Panc1 (cell line): ENCODE measurements around the gene LMAN2. TPM values are rescaled to one million over a fixed set of nuclear protein-coding genes. Genes with fewer than 3 reads are reported as not detected.

ENCODE experiments used
- ATAC-seq: fragments of 200-7000 bp; cut with Tn5 transposase; 2 replicates; pipeline ENCODE4 v1.9.1; 2020; ENCODE audit warnings: mild to moderate bottlenecking, moderate library complexity
- BruUV-seq: library from RNA; stranded (reverse); fragments of 400-500 nt; replicated peaks from 2 replicates; lab custom pipeline; 2021; lab: Mats Ljungman, UMichigan
- CTCF ChIA-PET: fragments of 300-600 bp; sonication (Branson Sonifier 250); formaldehyde crosslinking; loops from one replicate; lab custom pipeline; 2022; ENCODE audit warnings: antibody characterized with exemption; lab: Charles Lee
- POLR2A ChIA-PET: fragments of 300-600 bp; sonication (Branson Sonifier 250); formaldehyde crosslinking; loops from one replicate; lab custom pipeline; 2022; ENCODE audit warnings: antibody characterized with exemption; lab: Charles Lee
- DNase-seq: peaks from one replicate; pipeline ENCODE4 v3.0.0-alpha.2; 2010; ENCODE audit warnings: low read depth, low spot score
- H3K27ac ChIP-seq: 2 replicates; pipeline ENCODE4 v1.5.1; 2011; ENCODE audit warnings: mild to moderate bottlenecking, low read length, inconsistent platforms
- H3K27me3 ChIP-seq: fragments of 200-500 bp; sonication (Bioruptor generic); 2 replicates; pipeline ENCODE4 v1.6.0; 2014; ENCODE audit warnings: low read length, inconsistent platforms; ENCODE audit not compliant: control insufficient read depth, insufficient read depth
- H3K36me3 ChIP-seq: fragments of 200-500 bp; sonication (Bioruptor generic); 2 replicates; pipeline ENCODE4 v1.5.1; 2014; ENCODE audit warnings: inconsistent platforms, mild to moderate bottlenecking, low read length, moderate library complexity; ENCODE audit not compliant: control insufficient read depth, insufficient read depth
- H3K4me1 ChIP-seq: 2 replicates; pipeline ENCODE4 v1.5.1; 2011; ENCODE audit warnings: inconsistent platforms, mild to moderate bottlenecking, low read length, moderate library complexity; ENCODE audit not compliant: control insufficient read depth, insufficient read depth
- H3K4me3 ChIP-seq, 2 experiments: 2 replicates each; pipeline ENCODE4 v1.5.1; 2011 to 2012; ENCODE audit warnings: low read depth in 2 of 2, low read length in 2 of 2, mild to moderate bottlenecking in 2 of 2, inconsistent platforms in 1 of 2, moderate library complexity in 1 of 2
- H3K9me3 ChIP-seq: fragments of 200-500 bp; sonication (Bioruptor generic); 2 replicates; pipeline ENCODE4 v1.5.1; 2014; ENCODE audit warnings: low read depth, mild to moderate bottlenecking, inconsistent platforms, low read length, moderate library complexity; ENCODE audit not compliant: control insufficient read depth, insufficient read depth
- POLR2AphosphoS5 ChIP-seq: IDR thresholded peaks from 2 replicates; pipeline ENCODE4 v1.6.1; 2012; ENCODE audit warnings: mild to moderate bottlenecking, low read depth, low read length, moderate library complexity
- SIN3A ChIP-seq: IDR thresholded peaks from 2 replicates; pipeline ENCODE4 v1.6.1; 2012; ENCODE audit warnings: low read depth, mild to moderate bottlenecking, low read length, moderate library complexity, borderline replicate concordance; ENCODE audit not compliant: insufficient read depth
- TCF7L2 ChIP-seq: IDR thresholded peaks from 2 replicates; pipeline ENCODE4 v1.6.1; 2011; ENCODE audit warnings: mild to moderate bottlenecking, low read depth, low read length, inconsistent platforms
- in situ Hi-C: cut with HindIII; loops from 2 replicates; pipeline ENCODE4 v1.10.0; 2016; ENCODE audit warnings: low sequenced_read_pairs, low pct_unique_long_range_greater_than_20kb
- intact Hi-C: fragments of 100-400 bp; cut with micrococcal nuclease; formaldehyde crosslinking; loops from one replicate; pipeline ENCODE4 v1.10.0; 2022; ENCODE audit not compliant: unreplicated experiment
- total RNA-seq: library from RNA; stranded (reverse); gene quantifications from one replicate; pipeline ENCODE4 v1.2.1, GENCODE V29; 2021; ENCODE audit not compliant: unreplicated experiment
- TF ChIP-seq, protein P1 (sequence below): fragments of 450-650 bp; IDR thresholded peaks from 2 replicates; pipeline ENCODE4 v1.5.1; 2017; ENCODE audit warnings: mild to moderate bottlenecking
- TF ChIP-seq, protein P2 (sequence below), 2 experiments: IDR thresholded peaks; 2 replicates each; pipeline ENCODE4 v1.6.1; 2011 to 2012; ENCODE audit warnings: low read depth in 2 of 2, control low read depth in 1 of 2, low read length in 1 of 2, mild to moderate bottlenecking in 1 of 2, moderate library complexity in 1 of 2; ENCODE audit not compliant: insufficient read depth in 1 of 2

LMAN2 gene
- total RNA-seq, 1 experiment from 2014 or later = 140 TPM

GRCh38 chr5:177314376-177315342 lies 36.8 kb downstream of the LMAN2 start:
- Histone ChIP-seq H3K4me3 (no peak overlapping the region), H3K9me3 (no peaks in the 10 kb centered on the region), H3K27ac (no peak overlapping the region), H3K27me3 (no peaks in the 10 kb centered on the region), H3K4me1 (peaks cover 11% of the 10 kb centered on the region), H3K36me3 (no peaks in the 10 kb centered on the region; the same call in 1 of the 2 replicates)
- intact Hi-C loops = loop anchor here (10.0 kb wide), 1 partner anchor 140 kb away; no protein-coding TSS in a partner anchor
- CTCF ChIA-PET = interaction anchor here (0.6 kb wide), 1 partner anchor 12 kb away, joined by 4 read pairs; no protein-coding TSS in a partner anchor
- no TSS peak for BruUV-seq
- in situ Hi-C loops = no loop called here
- DNase-seq = no peak
- POLR2A ChIA-PET = no interaction called here
- no peak for TF ChIP-seq SIN3A
- no peak for TF ChIP-seq TCF7L2
- TF ChIP-seq, protein P1, sequence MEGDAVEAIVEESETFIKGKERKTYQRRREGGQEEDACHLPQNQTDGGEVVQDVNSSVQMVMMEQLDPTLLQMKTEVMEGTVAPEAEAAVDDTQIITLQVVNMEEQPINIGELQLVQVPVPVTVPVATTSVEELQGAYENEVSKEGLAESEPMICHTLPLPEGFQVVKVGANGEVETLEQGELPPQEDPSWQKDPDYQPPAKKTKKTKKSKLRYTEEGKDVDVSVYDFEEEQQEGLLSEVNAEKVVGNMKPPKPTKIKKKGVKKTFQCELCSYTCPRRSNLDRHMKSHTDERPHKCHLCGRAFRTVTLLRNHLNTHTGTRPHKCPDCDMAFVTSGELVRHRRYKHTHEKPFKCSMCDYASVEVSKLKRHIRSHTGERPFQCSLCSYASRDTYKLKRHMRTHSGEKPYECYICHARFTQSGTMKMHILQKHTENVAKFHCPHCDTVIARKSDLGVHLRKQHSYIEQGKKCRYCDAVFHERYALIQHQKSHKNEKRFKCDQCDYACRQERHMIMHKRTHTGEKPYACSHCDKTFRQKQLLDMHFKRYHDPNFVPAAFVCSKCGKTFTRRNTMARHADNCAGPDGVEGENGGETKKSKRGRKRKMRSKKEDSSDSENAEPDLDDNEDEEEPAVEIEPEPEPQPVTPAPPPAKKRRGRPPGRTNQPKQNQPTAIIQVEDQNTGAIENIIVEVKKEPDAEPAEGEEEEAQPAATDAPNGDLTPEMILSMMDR = no peak
- no peak for ATAC-seq

GRCh38 chr5:177313561-177314259 lies 37.8 kb downstream of the LMAN2 start:
- Histone ChIP-seq H3K36me3 (no peaks in the 10 kb centered on the region; the same call in 1 of the 2 replicates), H3K27me3 (no peaks in the 10 kb centered on the region), H3K27ac (no peak overlapping the region), H3K9me3 (no peaks in the 10 kb centered on the region), H3K4me1 (peaks cover 12% of the 10 kb centered on the region), H3K4me3 (no peak overlapping the region)
- no peak for ATAC-seq
- no peak for DNase-seq
- ChIA-PET POLR2A (no interaction called here), CTCF (interaction anchor here (0.6 kb wide), 1 partner anchor 13 kb away, joined by 4 read pairs; no protein-coding TSS in a partner anchor)
- TF ChIP-seq TCF7L2 = no peak
- TF ChIP-seq, protein P1 = no peak
- no peak for TF ChIP-seq POLR2AphosphoS5
- no peak for TF ChIP-seq SIN3A
- TF ChIP-seq, protein P2, sequence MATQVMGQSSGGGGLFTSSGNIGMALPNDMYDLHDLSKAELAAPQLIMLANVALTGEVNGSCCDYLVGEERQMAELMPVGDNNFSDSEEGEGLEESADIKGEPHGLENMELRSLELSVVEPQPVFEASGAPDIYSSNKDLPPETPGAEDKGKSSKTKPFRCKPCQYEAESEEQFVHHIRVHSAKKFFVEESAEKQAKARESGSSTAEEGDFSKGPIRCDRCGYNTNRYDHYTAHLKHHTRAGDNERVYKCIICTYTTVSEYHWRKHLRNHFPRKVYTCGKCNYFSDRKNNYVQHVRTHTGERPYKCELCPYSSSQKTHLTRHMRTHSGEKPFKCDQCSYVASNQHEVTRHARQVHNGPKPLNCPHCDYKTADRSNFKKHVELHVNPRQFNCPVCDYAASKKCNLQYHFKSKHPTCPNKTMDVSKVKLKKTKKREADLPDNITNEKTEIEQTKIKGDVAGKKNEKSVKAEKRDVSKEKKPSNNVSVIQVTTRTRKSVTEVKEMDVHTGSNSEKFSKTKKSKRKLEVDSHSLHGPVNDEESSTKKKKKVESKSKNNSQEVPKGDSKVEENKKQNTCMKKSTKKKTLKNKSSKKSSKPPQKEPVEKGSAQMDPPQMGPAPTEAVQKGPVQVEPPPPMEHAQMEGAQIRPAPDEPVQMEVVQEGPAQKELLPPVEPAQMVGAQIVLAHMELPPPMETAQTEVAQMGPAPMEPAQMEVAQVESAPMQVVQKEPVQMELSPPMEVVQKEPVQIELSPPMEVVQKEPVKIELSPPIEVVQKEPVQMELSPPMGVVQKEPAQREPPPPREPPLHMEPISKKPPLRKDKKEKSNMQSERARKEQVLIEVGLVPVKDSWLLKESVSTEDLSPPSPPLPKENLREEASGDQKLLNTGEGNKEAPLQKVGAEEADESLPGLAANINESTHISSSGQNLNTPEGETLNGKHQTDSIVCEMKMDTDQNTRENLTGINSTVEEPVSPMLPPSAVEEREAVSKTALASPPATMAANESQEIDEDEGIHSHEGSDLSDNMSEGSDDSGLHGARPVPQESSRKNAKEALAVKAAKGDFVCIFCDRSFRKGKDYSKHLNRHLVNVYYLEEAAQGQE (IDR thresholded peaks at IDR 0.05; ENCODE audit: insufficient read depth in 1 of 2, low read depth in 2 of 2, low read length in 1 of 2) = no peak
- BruUV-seq = no TSS peak
- in situ Hi-C loops = no loop called here
- intact Hi-C loops = loop anchor here (10.0 kb wide), 1 partner anchor 141 kb away; no protein-coding TSS in a partner anchor
